Measurements from ENCODE around the gene SEMG1. TPM values are rescaled to one million over a fixed set of nuclear protein-coding genes. Genes with fewer than 3 reads are reported as not detected.

SEMG1 gene
- total RNA-seq, 2 experiments from 2014 or later = not detected

- CTCF ChIA-PET = no interaction called here
- H3K4me1 Mint-ChIP-seq (ENCODE audit: low read depth) = no peaks in the 10 kb centered on the region
- Histone ChIP-seq H3K27ac (ENCODE audit: low read depth in 1 of 2, low read length in 2 of 2) (no peak overlapping the region), H3K4me3 (ENCODE audit: low read length) (no peak overlapping the region), H3K36me3 (ENCODE audit: insufficient read depth, low read length) (no peaks in the 10 kb centered on the region), H3K4me1 (ENCODE audit: insufficient read depth, low read length) (no peaks in the 10 kb centered on the region), H3K27me3 (ENCODE audit: control insufficient read depth in 1 of 2, insufficient read depth in 2 of 2, low read length in 2 of 2) (peaks cover 8 to 42% of the 10 kb centered on the region in 2 experiments), H3K9me3 (ENCODE audit: control insufficient read depth in 1 of 2, insufficient read depth in 1 of 2, low read length in 2 of 2) (no peaks in the 10 kb centered on the region)
- H3K9me3 Mint-ChIP-seq = no peaks in the 10 kb centered on the region
- DNase-seq (no peak), ATAC-seq (ENCODE audit: poor library complexity) (no peak)
- no peak for TF ChIP-seq CTCF (IDR thresholded peaks at IDR 0.05)
- H3K27ac Mint-ChIP-seq = no peak overlapping the region
- H3K4me3 Mint-ChIP-seq = no peak overlapping the region
- POLR2A ChIA-PET = interaction anchor here (0.7 kb wide), 1 partner anchor 258 kb away, joined by 3 read pairs; no protein-coding TSS in a partner anchor
- intact Hi-C loops (cut with DNase I, micrococcal nuclease) = no loop called here
- H3K27me3 Mint-ChIP-seq = peaks cover 60% of the 10 kb centered on the region
- no peaks in the 10 kb centered on the region for H3K36me3 Mint-ChIP-seq (ENCODE audit: low read depth)
Observed at GRCh38 chr20:45251884-45252560, 45.2 kb downstream of the SEMG1 start.

GRCh38 chr20:45253261-45253660 is 46.4 kb downstream of the SEMG1 start:
- ATAC-seq (ENCODE audit: poor library complexity) = no peak
- H3K27me3 ChIP-seq (ENCODE audit: control insufficient read depth in 1 of 2, insufficient read depth in 2 of 2, low read length in 2 of 2) = peaks cover 8 to 42% of the 10 kb centered on the region in 2 experiments
- H3K27me3 Mint-ChIP-seq = peaks cover 53% of the 10 kb centered on the region

GRCh38 chr20:45254383-45255262 is 47.8 kb downstream of the SEMG1 start, which contains the start of gene SLPI:
TSS of gene SLPI (minus strand) at chr20:45254564. CDS start at chr20:45254543, 21 bp downstream.
- H3K27ac ChIP-seq (ENCODE audit: low read depth in 1 of 2, low read length in 2 of 2) = no peak within 1 kb of the TSS
- intact Hi-C loops (cut with DNase I, micrococcal nuclease) = no loop called here
- H3K4me1 Mint-ChIP-seq (ENCODE audit: low read depth) = no peaks in the 10 kb centered on the region
- ChIA-PET CTCF (no interaction called here), POLR2A (no interaction called here)
- no peak within 1 kb of the TSS for H3K4me3 ChIP-seq (ENCODE audit: low read length)
- H3K36me3 Mint-ChIP-seq (ENCODE audit: low read depth) = no peaks in the 10 kb centered on the region
- H3K36me3 ChIP-seq (ENCODE audit: insufficient read depth, low read length) = no peaks in the 10 kb centered on the region
- H3K9me3 ChIP-seq (ENCODE audit: control insufficient read depth in 1 of 2, insufficient read depth in 1 of 2, low read length in 2 of 2) = no peaks in the 10 kb centered on the region
- peaks cover 49% of the 10 kb centered on the region for H3K27me3 Mint-ChIP-seq
- peak in 3 of 14 experiments; percentile 3 to 30 (median 26) for DNase-seq
- no peak for ATAC-seq (ENCODE audit: poor library complexity)
- TF ChIP-seq CTCF (IDR thresholded peaks at IDR 0.05) = no peak
- peaks cover 16 to 42% of the 10 kb centered on the region in 2 experiments for H3K27me3 ChIP-seq (ENCODE audit: control insufficient read depth in 1 of 2, insufficient read depth in 2 of 2, low read length in 2 of 2)
- H3K9me3 Mint-ChIP-seq = no peaks in the 10 kb centered on the region
- H3K27ac Mint-ChIP-seq = no peak within 1 kb of the TSS
- H3K4me3 Mint-ChIP-seq = no peak within 1 kb of the TSS
- H3K4me1 ChIP-seq (ENCODE audit: insufficient read depth, low read length) = no peaks in the 10 kb centered on the region

More at GRCh38 chr20:45253261-45253660, 46.4 kb downstream of the SEMG1 start:
- no peaks in the 10 kb centered on the region for H3K9me3 ChIP-seq (ENCODE audit: control insufficient read depth in 1 of 2, insufficient read depth in 1 of 2, low read length in 2 of 2)
- ChIA-PET POLR2A (no interaction called here), CTCF (no interaction called here)
- Mint-ChIP-seq H3K4me3 (no peak overlapping the region), H3K36me3 (ENCODE audit: low read depth) (no peaks in the 10 kb centered on the region), H3K4me1 (ENCODE audit: low read depth) (no peaks in the 10 kb centered on the region), H3K27ac (no peak overlapping the region), H3K9me3 (no peaks in the 10 kb centered on the region)
- TF ChIP-seq CTCF (IDR thresholded peaks at IDR 0.05) = no peak
- H3K4me1 ChIP-seq (ENCODE audit: insufficient read depth, low read length) = no peaks in the 10 kb centered on the region
- no peak overlapping the region for H3K27ac ChIP-seq (ENCODE audit: low read depth in 1 of 2, low read length in 2 of 2)
- H3K4me3 ChIP-seq (ENCODE audit: low read length) = no peak overlapping the region
- no peaks in the 10 kb centered on the region for H3K36me3 ChIP-seq (ENCODE audit: insufficient read depth, low read length)
- DNase-seq = no peak
- intact Hi-C loops (cut with DNase I, micrococcal nuclease) = no loop called here
